OCI-LY3 (cell line): ENCODE measurements around the gene IL13.

Source experiments
- EZH2phosphoT487 ChIP-seq: fragments of 200-600 bp; shearing (Covaris generic); IDR thresholded peaks from 2 replicates; pipeline ENCODE4 v1.6.1; 2018; ENCODE audit warnings: antibody characterized with exemption, mixed run types, low read depth
- TF ChIP-seq, protein P1 (sequence below): fragments of 200-600, 300-600 bp; sonication (generic); IDR thresholded peaks from 2 replicates; pipeline ENCODE4 v1.5.1; 2014; ENCODE audit warnings: antibody characterized with exemption, low read length, low read depth

DNA sequence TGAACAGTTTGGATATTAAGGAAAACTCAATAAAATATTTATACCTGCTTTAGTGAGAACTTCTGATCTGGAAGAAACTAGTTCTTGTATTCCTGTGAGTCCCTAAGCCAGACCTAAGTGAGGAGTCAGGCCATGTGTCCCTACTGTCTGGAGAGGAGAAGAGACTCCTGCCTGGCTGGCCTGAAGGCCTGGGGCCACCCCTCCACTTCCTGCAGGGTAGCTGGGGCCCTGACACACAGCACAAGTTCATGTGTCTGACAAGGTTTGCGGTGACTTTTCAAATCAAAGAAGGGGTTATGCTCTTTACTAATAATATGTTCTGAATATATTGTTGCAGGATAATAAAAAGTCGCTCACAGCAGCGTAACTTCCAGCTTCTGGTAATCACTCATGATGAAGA, 16.1 kb upstream of the IL13 start:
- TF ChIP-seq, protein P1, sequence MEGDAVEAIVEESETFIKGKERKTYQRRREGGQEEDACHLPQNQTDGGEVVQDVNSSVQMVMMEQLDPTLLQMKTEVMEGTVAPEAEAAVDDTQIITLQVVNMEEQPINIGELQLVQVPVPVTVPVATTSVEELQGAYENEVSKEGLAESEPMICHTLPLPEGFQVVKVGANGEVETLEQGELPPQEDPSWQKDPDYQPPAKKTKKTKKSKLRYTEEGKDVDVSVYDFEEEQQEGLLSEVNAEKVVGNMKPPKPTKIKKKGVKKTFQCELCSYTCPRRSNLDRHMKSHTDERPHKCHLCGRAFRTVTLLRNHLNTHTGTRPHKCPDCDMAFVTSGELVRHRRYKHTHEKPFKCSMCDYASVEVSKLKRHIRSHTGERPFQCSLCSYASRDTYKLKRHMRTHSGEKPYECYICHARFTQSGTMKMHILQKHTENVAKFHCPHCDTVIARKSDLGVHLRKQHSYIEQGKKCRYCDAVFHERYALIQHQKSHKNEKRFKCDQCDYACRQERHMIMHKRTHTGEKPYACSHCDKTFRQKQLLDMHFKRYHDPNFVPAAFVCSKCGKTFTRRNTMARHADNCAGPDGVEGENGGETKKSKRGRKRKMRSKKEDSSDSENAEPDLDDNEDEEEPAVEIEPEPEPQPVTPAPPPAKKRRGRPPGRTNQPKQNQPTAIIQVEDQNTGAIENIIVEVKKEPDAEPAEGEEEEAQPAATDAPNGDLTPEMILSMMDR, result no peak
- TF ChIP-seq EZH2phosphoT487, result no peak
